ENCODE data around the gene CD74.
A peak's percentile ranks its signal among the peaks of the same experiment; 100 is the strongest.

The CD74 gene

DNA sequence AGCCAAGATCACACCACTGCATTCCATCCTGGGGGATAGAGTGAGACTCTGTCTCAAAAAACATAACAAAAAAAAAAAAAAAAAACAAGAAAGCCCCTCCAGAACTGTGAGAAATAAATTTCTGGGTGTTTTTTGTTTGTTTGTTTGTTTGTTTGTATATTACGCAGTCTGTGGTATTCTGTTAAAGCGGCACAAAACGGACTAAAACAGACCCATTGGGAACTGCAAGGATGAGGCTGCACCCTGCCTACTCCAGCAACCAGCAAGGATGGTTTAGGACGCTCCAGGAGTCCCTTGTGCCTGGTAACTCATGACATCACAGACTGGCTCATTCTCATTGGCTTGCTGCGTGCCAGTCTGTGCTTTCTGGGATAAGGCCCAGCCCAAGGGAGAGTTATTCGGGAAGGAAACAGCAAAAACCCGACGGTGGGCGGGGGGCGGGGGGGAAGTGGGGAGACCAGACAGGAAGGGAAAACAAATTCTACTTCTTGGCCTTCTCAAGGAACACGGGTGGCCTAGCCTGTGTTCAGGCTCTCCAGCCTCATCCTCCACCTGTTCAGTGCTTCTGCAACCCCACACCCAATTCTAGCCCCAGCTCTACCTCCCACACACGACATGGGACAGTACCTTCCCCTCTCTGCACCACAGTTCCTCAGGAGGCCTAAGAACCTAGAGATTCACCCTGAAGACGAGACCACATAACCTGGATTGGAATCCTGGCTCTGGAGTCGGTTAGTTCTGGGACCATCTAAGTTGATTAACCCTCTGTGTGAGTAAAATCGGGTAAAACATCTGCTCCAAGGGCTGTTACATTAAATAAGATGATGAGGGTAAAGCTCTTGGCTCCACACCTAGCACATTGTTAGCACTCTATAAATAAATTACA is 2.8 kb downstream of the CD74 start:
- peak; percentile 90 for DNase-seq

DNA sequence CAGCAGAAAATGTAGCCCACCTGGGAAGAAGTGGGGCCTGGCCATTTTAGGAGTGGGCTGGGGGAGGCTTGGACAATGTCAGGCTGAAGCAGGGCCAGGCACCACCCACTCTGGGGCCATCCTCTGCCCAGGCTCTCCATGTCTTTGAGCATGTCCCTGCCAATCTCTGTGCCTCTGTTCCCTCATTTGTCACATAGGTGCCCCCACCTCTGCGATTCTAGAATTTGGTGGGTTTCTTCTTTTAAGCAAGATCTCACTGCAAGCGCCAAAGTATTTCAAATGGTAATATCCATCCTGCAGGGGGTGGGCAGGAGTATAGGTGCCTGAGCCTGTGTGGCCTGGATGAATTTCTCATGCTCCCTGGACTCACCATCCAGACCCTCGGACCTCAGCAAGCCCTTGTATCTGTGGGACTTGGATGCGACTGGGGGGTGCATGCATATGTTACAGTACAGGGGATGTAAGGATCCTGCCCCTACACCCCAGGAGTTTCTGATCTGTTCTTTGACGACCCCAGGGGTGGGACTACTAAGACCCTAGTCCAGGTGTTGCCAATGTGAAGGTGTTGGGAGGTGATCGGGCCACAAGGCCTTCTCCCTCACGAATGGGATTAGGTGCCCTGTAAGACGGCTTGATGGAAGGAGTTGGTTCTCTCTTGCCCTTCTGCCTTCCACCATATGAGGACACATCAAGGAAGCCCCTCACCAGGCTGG is 4.3 kb downstream of the CD74 start:
- DNase-seq = peak; percentile 16

DNA sequence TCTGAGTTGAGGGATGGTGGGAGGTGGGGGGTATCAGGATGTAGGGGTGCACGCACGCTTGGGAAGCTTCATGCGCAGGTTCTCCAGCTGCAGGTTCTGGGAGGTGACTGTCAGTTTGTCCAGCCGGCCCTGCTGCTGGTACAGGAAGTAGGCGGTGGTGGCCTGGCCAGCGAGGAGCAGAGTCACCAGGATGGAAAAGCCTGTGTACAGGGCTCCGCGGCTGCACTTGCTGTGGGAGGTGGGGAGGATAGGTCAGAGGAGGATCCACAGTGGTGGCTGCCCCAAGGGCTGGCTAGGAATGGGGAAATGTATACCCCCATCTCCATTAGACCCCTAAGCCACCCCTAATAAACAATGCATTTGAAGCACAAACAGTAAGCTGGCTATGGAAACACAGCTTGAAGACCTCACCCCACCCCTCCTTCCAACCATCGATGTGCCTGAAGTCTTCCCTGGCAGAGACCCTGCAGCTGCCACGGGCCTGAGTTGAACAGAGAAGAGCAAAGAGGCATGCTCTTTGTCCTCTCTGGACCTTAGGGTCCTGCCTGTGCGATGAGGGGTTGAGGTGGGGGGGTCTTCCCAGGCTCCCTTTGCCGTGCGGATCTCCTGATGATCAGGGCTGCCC is 5.5 kb downstream of the CD74 start:
- DNase-seq = no peak

DNA sequence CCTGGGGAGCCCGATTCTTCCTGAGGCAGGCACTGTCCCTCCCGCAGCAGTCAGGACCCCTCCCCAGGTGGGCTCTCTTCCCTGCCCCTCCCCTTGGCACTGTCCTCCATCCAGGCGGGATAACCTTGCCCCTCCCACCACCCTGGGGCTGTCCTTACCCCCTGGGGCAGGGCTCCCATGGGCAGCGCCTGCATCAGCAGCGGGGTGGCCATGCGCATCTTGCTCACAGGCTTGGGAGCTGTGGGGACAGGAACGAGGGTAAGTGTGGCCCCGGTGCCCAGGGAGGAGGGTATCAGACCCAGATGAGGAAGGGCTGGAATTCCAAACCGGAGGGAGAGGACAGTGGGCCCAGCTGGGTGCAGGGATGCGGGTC is 6.0 kb downstream of the CD74 start:
- DNase-seq = no peak

DNA sequence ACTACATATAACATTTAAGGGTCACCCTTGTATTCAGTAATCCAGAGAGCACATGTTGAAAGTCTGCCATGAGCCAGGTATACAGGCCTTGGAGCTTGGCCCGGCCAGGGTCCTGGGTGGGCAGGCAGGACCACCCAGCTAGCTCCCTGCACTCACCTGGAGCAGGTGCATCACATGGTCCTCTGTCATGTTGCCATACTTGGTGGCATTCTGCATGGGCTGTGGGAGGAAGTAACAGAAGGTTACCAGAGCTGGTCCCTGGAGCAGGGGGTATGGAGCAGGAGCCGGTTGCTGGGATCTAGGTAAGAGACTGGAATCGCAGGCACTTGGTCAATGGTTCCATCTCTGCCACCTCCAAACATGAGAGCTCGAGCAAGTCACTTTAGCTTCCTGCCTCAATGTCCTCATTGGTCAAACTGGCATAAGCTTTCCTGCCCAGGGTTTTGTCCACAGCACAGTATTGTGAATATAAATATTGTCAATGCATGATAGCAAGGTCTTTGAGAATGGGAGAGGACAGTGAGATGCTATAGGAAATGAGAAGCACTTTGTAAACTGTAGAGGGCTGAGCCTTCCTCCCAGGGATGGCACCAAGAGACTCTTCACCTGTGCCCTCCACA is 6.5 kb downstream of the CD74 start:
- no peak for DNase-seq

DNA sequence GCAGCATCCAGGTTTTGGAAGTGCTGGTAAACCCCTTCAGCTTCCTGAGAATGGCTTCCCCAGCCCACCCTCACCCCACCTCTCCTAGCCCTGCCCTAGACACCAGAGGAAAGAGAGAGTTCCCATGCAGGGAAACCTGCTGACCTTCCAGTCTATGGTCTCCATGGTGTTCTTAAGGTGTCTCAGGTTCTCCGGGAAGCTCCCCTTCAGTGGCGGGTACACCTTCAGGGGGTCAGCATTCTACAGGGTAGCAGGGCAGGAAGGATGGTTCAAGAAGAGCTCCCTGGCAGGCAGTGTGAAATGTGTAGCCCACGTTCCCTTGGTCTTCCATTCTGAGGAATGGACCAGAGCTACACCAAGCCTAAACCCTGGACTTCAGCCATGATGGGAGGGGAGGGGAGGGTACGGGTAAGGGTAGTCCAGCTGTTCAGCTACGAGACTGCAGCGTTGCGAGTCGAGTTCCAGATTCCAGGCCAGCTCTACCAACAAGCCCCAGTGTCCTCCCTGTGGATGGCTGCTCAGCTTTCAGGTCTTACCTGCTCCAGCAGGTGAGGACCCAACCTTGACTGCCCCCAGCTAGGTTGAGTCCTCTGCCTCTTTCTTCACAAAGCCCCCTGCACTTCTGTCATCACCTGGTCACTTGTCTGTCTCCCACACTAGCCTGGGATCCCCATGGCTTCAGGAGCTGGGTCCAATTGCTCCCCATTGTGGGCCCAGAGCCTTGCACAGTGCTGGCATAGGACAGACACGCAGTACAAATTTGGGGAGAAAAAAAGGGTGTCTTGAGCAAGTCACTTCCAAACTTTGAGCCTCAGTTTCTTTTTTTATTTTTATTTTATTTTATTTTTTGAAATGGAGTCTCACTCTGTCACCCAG is 7.5 kb downstream of the CD74 start:
- peak; percentile 19 for DNase-seq

DNA sequence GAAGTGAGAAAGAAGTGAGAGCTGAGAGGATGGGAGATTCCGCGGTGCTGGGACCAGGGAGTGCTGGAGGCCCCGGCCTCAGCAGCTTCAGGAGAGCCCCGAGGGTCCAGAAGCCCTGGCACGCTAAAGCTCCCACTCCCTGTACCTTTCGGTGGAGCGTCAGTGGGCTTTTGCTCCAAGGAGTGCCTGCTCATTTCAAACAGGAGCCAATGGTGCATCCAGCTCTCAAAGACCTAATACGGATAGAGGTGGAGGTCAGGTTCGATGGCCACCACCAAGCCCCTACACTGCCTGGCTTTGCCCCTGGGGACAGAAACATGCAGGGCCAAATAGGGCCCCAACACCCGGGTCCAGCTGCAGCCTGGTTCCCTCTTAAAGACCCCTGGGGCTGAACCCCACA is 8.2 kb downstream of the CD74 start:
- DNase-seq = peak; percentile 10

DNA sequence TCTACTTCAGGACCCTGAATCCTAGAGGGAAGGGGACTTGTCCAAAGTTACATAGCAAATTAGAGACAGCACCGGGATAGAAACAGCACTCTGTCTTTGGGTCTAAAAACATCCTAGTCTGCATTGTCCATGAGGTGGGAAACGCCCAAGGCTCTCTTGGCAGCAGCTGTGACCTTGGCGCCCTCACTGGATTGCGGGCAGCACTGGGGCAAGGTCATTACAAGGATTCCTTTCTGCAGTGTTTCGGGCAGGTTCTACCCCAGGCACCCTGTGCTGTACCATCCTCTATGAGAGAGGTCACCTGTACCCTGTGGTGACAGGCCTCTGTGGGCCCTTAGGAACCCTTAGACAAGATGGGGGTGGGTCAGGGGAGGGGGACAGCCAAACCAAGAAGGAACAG is 8.6 kb downstream of the CD74 start:
- DNase-seq = peak; percentile 15

DNA sequence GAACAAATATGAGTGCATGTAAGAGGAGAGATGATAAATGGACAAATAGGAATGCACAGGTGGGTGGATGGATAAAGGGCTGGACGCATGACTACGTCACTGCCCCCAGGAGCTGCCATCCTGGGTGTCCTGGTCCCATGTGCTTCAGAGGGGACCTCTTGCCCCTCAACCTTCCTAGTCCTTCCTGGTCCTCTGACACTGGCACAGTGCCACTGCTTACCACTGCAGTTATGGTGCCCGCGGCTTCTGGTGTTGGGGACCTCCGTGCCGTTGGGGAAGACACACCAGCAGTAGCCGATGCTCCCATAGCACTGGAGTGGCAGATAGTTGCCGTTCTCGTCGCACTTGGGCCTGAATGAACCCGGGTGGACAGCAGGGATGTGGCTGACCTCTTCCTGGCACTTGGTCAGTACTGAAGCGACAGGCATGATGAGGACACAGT is 9.8 kb downstream of the CD74 start:
- peak; percentile 17 for DNase-seq

DNA sequence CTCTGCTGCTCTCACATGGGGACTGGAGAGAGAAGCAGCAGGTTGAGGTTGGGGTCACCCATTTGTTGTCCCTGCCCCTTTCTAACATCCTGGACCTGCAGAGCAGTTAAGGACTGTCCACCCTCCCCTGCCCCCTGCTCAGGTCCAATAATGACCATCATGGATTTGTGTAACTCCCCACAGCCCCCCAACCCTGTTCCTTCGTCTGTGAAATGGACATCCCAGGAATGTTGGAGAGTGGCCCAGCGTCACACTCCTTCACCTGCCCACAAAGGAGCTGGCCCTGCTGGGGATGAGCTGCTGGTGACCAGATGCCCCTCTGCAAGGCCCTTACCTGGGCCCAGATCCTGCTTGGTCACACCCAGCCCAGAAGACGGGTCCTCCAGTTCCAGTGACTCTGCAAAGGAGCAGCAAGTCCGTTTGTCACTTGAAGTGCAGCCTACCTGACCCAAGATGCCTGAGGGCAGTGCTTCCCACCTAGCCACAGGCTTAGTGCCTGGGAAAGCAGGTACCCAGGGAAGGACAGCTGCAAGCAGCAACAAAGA is 10.4 kb downstream of the CD74 start:
- peak; percentile 14 for DNase-seq

DNA sequence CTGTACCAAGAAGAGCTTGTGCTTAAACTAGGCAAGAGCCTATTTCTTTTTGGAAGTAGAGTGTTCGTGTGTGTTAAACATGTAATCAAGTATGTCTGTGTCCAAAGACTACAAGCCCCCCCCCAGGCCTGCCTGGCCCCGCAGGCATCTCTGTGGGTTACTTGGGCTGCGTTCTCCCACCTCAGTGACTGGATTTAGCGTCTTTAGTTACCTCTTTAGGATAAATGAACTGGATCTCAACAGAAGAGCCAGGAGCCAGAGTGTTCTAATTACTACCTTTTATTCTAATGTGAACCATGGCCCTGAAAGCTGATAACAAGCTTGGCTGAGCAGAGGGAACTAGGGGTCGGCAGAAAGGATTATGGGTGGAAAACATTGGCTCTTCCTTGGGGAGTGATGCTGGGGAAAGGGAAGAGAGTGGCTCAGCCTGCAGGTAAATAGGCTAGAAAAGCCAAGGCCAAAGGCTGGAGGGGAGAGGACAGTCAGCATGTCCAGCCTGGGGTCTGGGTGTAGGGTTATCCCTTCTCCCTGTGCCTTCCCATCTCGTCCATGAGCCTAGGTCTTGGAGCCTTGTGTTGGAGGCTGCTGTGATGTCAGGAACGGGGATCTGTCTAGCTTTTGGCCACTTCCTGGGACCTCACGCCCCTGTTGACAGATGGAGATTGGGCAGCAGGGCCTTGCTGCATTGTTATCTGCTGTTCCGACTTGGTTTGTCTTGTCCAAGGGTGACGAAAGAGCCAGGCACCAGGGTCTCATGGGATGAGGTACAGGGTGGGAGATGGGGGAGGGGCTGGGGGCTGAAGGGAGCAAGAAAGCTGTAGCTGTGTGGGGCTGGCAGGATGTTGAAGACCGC is 11.1 kb downstream of the CD74 start:
- DNase-seq = peak; percentile 12

DNA sequence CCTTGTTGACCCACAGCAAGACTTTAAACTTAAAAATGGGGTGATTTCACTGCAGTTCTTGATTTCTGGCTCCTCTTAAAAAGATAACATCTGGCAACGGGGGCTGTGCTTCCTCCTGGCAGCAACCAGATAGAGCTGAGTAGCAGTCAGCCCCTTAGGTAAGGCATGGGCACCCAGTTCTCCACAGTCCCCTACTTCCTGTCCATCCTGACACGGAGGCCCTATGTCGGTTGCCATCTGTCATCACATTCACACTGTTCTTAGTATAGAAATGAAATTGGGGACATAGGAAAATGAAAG is 11.7 kb downstream of the CD74 start:
- no peak for DNase-seq

DNA sequence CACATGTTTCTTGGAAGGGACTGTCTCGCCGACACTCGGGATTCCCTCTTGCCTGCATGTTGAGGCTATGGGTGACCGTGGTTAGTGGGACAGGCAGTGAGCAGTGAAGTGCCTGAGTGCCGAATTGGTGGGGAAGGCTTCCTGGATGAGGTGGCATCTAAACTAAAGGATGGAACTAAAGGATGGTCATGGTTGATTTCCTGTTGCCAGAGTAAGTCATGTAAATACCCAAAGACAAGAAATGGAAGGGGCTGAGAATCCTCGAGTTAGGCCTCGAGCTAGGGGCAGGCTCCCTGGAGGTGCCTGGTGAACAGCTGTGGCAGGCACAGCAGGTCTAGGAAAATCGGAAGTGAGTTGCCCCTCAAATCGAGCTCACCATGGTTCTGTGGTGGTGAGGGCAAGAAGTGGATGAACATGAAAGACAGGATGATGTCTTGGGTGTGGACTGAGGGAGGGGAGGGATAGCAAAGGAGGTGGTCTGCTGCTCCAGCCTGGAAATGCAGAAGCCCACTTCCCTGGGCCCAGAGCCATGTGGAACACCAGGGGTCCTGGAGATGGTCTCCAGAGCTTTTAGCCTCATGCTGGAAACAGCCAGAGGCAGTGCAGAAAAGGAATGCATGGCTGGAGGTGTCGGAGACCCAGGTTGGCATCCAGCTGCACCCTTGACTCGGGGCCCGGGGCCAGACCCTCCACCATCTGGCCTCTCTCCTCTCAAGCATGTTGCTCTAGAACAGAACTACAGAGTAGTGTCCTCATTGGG is 12.2 kb downstream of the CD74 start:
- no peak for DNase-seq

DNA sequence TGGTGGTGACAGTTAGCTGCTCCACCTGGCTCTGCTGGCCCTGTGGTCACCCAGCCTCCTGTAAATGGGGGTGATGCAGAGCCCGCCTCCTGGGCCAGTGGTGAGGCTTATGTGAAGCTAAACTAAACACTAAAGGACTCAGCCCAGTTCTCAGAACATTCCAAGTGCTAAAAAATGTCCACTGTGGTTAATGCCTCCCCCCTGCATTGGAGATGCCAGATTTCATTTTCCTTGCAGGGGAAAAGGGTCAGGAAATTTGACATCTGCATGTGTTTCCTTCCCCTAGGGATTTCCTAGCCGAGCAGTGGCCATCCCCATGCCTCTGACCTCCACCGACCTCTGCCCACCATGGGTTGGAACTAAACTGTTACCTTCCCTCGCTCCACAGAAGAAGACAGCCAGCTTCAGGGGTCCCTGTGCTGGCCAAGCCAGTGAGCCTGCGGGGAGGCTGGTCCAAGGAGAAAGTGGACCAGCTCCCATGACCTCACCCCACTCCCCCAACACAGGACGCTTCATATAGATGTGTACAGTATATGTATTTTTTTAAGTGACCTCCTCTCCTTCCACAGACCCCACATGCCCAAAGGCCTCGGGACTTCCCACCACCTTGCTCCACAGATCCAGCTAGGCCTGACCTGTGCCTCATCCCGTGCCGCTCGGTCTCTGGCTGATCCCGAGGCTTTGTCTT is 13.0 kb downstream of the CD74 start:
- DNase-seq = no peak

DNA sequence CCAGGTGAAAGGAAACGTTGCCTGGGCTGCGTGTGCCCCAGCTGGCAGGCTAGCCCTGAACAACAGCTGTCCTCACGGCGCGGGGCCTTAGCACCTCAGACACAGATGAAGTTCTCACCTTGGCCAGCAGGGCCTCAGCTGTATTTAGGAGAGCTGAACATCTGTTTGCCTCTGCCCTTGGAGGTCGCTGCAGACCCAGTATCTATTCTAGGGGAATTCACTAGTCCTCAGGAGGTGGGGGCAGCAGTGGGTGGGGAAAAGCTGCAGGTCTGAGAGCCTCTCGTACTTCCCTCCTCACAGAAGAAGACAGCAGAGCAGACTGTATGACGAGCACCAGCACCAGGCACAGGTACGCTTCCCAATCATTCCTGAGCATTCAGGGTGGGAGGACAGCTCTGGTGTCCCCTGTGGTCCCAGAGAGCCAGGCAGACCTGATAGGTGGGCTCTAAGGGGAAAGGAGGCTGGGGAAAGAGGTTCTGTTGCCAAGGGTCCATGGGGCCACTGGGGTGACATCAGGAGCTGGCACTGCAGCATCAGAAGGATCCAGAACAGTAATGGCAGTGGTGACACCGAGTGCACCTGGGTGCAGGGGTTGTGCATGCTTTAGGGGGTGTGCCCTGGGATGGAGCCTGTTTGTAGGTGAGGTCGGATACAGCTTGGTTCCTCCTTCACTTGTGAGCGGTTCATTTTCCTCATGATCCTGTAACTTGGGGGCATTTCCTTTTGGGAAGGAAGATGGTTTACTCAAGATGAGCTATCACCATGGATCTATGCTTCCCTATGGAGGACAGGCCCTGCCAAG is 13.8 kb downstream of the CD74 start:
- no peak for DNase-seq

DNA sequence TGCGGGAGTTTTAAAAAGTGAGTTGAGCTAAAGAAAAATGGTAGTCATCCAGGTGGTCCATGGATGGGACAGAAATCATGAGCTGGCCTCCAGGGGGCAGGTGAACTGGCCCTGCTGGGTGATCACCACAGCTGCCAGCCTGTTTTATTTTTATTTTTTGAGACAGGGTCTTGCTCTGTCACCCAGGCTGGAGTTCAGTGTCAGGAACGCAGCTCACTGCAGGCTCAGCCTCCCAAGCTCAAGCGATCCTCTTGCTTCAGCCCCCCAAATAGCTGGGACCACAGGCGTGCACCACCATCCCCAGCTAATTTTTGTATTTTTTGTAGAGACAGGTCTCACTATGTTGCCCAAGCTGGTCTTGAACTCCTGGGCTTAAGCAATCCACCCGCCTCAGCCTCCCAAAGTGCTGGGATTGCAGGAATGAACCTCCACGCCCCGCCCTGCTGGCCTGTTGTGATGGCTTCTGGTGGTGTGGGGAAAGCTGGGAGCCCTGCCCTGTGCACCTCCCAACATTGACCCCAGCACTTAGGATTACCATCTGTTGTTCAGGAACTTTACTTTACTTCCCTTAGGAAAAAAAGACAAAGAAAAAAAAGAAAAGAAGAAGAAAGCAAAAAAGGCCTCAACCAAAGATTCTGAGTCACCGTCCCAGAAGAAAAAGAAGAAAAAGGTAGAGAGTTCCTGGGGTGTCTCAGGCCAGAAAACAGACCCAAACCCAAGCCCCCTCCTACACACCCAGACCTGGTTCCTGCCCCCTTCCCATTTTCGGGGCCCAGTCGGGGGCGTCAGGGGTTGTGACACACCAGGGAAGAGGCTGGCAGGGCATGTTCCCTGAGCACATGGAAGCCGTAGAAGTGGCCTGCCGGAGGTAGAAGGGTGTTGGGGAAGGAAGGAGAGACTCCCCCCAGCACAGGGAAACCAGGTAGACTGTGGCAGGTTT is 14.7 kb downstream of the CD74 start:
- no peak for DNase-seq

DNA sequence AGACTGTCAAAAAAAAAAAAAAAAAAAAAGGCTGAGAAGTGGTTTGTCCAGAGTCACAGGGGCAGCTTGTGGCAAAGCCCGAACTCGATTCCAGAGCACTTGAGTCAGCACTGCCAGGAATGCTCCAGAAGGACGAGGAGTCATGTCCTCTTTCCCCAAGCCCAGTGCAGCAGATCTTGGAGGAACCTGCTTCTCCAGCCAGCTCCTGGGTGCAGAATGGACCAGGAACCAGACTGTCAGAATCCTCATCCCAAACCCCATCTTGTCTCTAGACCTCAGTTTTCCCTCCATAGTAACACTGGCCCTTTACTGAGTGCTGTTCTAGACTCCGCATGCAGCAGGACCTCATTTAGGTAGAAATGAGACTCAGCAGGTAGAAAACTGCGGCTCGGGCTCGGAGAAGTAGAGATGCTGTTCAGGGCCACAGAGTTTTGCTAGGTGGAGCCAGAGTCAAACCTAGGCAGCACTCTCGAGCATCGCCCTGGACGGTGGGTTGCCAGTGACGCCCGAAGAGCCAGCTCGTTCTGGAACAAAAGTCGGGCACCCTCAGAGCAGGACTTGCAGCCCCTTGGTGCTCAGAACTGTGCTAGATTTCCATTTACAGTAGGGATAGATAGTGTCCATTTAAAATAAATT is 15.4 kb downstream of the CD74 start:
- no peak for DNase-seq
